IMR-90 (cell line): ENCODE data around the gene TRIM71. TPM values are rescaled to one million over a fixed set of nuclear protein-coding genes. Genes with fewer than 3 reads are reported as not detected.

ENCODE experiments used
- ATAC-seq: fragments of 200-7000 bp; cut with Tn5 transposase; 2 replicates; pipeline ENCODE4 v1.9.1; 2020; ENCODE audit warnings: low read depth, mild to moderate bottlenecking, moderate library complexity
- BruUV-seq: library from RNA; stranded (reverse); fragments of 400-500 nt; replicated peaks from 2 replicates; lab custom pipeline; 2021; lab: Mats Ljungman, UMichigan
- CTCF ChIA-PET: fragments of 300-600 bp; formaldehyde crosslinking; extraction: SDS; loops from one replicate; lab custom pipeline; 2021; ENCODE audit warnings: antibody characterized with exemption; lab: Yijun Ruan, JAX
- POLR2A ChIA-PET: fragments of 300-600 bp; sonication (Branson Sonifier 250); formaldehyde crosslinking; loops from one replicate; lab custom pipeline; 2022; ENCODE audit warnings: antibody characterized with exemption; ENCODE audit not compliant: unreplicated experiment; lab: Charles Lee
- DNase-seq: peaks from one replicate; pipeline ENCODE4 v3.0.0; 2013
- H2AFZ ChIP-seq: replicated peaks from 2 replicates; pipeline ENCODE3; 2013; ENCODE audit warnings: low read length, mild to moderate bottlenecking; ENCODE audit not compliant: poor library complexity
- H2AK5ac ChIP-seq: 2 replicates; pipeline ENCODE4 v1.6.1; 2013; ENCODE audit warnings: low read depth, low read length, inconsistent platforms
- H2AK9ac ChIP-seq: replicated peaks from 2 replicates; pipeline ENCODE3; 2013; ENCODE audit warnings: mild to moderate bottlenecking, low read depth, low read length, moderate library complexity; ENCODE audit not compliant: poor library complexity
- H2BK120ac ChIP-seq: 2 replicates; pipeline ENCODE4 v1.6.1; 2013; ENCODE audit warnings: low read depth, low read length, inconsistent platforms
- H2BK15ac ChIP-seq: 3 replicates; pipeline ENCODE4 v1.6.1; 2013; ENCODE audit warnings: low read depth, low read length, inconsistent platforms
- H2BK20ac ChIP-seq: 2 replicates; pipeline ENCODE4 v1.6.1; 2013; ENCODE audit warnings: low read depth, mild to moderate bottlenecking, inconsistent platforms, low read length, moderate library complexity
- H2BK5ac ChIP-seq: 2 replicates; pipeline ENCODE4 v1.6.1; 2013; ENCODE audit warnings: mild to moderate bottlenecking, low read depth, low read length, inconsistent platforms; ENCODE audit not compliant: poor library complexity, severe bottlenecking
- H3K14ac ChIP-seq: replicated peaks from 2 replicates; pipeline ENCODE4 v1.6.1; 2013; ENCODE audit warnings: low read depth, low read length, inconsistent platforms
- H3K18ac ChIP-seq: 2 replicates; pipeline ENCODE4 v1.6.1; 2013; ENCODE audit warnings: low read depth, low read length, control low read depth
- H3K23ac ChIP-seq: 2 replicates; pipeline ENCODE4 v1.6.1; 2013; ENCODE audit warnings: low read depth, low read length, inconsistent platforms
- H3K27ac ChIP-seq: 2 replicates; pipeline ENCODE4 v1.5.1; 2013; ENCODE audit warnings: mild to moderate bottlenecking, control low read depth, low read length; ENCODE audit not compliant: insufficient read depth
- H3K27me3 ChIP-seq: 2 replicates; pipeline ENCODE4 v1.6.1; 2013; ENCODE audit warnings: low read length; ENCODE audit not compliant: control insufficient read depth, insufficient read depth
- H3K36me3 ChIP-seq: 2 replicates; pipeline ENCODE4 v1.6.1; 2013; ENCODE audit warnings: low read length, mixed read lengths; ENCODE audit not compliant: control insufficient read depth, insufficient read depth
- H3K4ac ChIP-seq: 2 replicates; pipeline ENCODE4 v1.6.1; 2013; ENCODE audit warnings: low read depth, low read length, inconsistent platforms
- H3K4me1 ChIP-seq: 2 replicates; pipeline ENCODE4 v1.6.1; 2013; ENCODE audit warnings: low read length, mixed read lengths; ENCODE audit not compliant: control insufficient read depth, insufficient read depth
- H3K4me2 ChIP-seq: 2 replicates; pipeline ENCODE4 v1.6.1; 2013; ENCODE audit warnings: low read depth, mild to moderate bottlenecking, control low read depth, low read length, moderate library complexity
- H3K4me3 ChIP-seq: 2 replicates; pipeline ENCODE4 v1.5.1; 2013; ENCODE audit warnings: low read depth, mild to moderate bottlenecking, control low read depth, low read length, moderate library complexity; ENCODE audit not compliant: insufficient read depth
- H3K56ac ChIP-seq: 2 replicates; pipeline ENCODE4 v1.6.1; 2013; ENCODE audit warnings: low read length, inconsistent platforms; ENCODE audit not compliant: insufficient read depth; ENCODE audit errors: extremely low read depth
- H3K79me1 ChIP-seq, 2 experiments: 2 replicates each; pipeline ENCODE4 v1.6.1; 2013; ENCODE audit warnings: low read length in 2 of 2, inconsistent platforms in 1 of 2, low read depth in 1 of 2
- H3K9ac ChIP-seq: 2 replicates; pipeline ENCODE4 v1.6.1; 2013; ENCODE audit warnings: low read depth, low read length, control low read depth
- H3K9me1 ChIP-seq: 2 replicates; pipeline ENCODE4 v1.6.1; 2013; ENCODE audit warnings: low read length, inconsistent platforms; ENCODE audit not compliant: insufficient read depth
- H3K9me3 ChIP-seq: 2 replicates; pipeline ENCODE4 v1.6.1; 2013; ENCODE audit warnings: low read length; ENCODE audit not compliant: control insufficient read depth, insufficient read depth
- H4K20me1 ChIP-seq: 2 replicates; pipeline ENCODE4 v1.6.1; 2013; ENCODE audit warnings: low read length, inconsistent platforms; ENCODE audit not compliant: insufficient read depth
- H4K5ac ChIP-seq: 2 replicates; pipeline ENCODE4 v1.6.1; 2013; ENCODE audit warnings: mild to moderate bottlenecking, low read depth, low read length, control low read depth
- H4K8ac ChIP-seq, 2 experiments: 2 replicates each; pipeline ENCODE4 v1.6.1; 2013; ENCODE audit warnings: low read depth in 2 of 2, low read length in 2 of 2, control low read depth in 1 of 2, inconsistent platforms in 1 of 2
- H4K91ac ChIP-seq: 2 replicates; pipeline ENCODE4 v1.6.1; 2013; ENCODE audit warnings: low read depth, low read length, inconsistent platforms; ENCODE audit not compliant: insufficient read depth
- POLR2A ChIP-seq: IDR thresholded peaks from 2 replicates; pipeline ENCODE4 v1.6.1; 2012; ENCODE audit warnings: mild to moderate bottlenecking, low read depth, low read length
- RAD21 ChIP-seq: IDR thresholded peaks from 2 replicates; pipeline ENCODE4 v1.6.1; 2012; ENCODE audit warnings: low read length, improper control_type of control experiment
- whole genome bisulfite sequencing, 2 experiments: methylation state at CpG; one replicate each; pipeline versions ENCODE4 v1.1.5 to v1.1.7; 2013; ENCODE audit warnings: missing lambda C conversion rate in 2 of 2; ENCODE audit not compliant: insufficient read length in 1 of 2; ENCODE audit errors: extremely low coverage in 2 of 2; 5-methylcytosine and 5-hydroxymethylcytosine counted together
- dilution Hi-C: fragments of 300-500 bp; cut with HindIII; formaldehyde crosslinking; loops from one replicate; pipeline ENCODE4 v1.14.3; 2018; ENCODE audit warnings: low sequenced_read_pairs; ENCODE audit not compliant: unreplicated experiment
- in situ Hi-C: fragments of 300-500 bp; cut with MboI; formaldehyde crosslinking; loops from 3 replicates; pipeline ENCODE4 v1.14.3; 2019; ENCODE audit warnings: low sequenced_read_pairs, inconsistent platforms, mixed read lengths
- intact Hi-C: fragments of 100-400 bp; cut with micrococcal nuclease; formaldehyde crosslinking; loops from 2 replicates; pipeline ENCODE4 v1.10.0; 2022
- polyA plus RNA-seq, 3 experiments: library from polyadenylated mRNA; depleted of rRNA; stranded (reverse); fragments of >200 nt; gene quantifications; 2 replicates each; pipeline ENCODE4 v1.2.3, GENCODE V29; 2012; ENCODE audit warnings: low replicate concordance in 1 of 3
- total RNA-seq: library from RNA; depleted of rRNA; stranded (reverse); fragments of >200 nt; gene quantifications from 2 replicates; pipeline ENCODE4 v1.2.3, GENCODE V29; 2012

TRIM71 gene
- total and polyA plus RNA-seq, 2 of the 4 experiments (the other 2 are of a cell fraction), result not detected

- Histone ChIP-seq H3K18ac (no peak overlapping the region), H2AK5ac (no peak overlapping the region), H3K56ac (no peak overlapping the region), H2BK15ac (no peak overlapping the region), H3K9me3 (no peaks in the 10 kb centered on the region), H3K4me1 (no peaks in the 10 kb centered on the region), H3K27me3 (peaks cover 22% of the 10 kb centered on the region), H2BK20ac (no peak overlapping the region), H3K14ac (no peak overlapping the region), H3K27ac (no peak overlapping the region), H4K20me1 (no peaks in the 10 kb centered on the region), H3K79me1 (no peaks in the 10 kb centered on the region), H3K9ac (no peak overlapping the region), H2AFZ (no peak overlapping the region), H4K5ac (no peak overlapping the region), H4K91ac (no peak overlapping the region), H3K9me1 (no peaks in the 10 kb centered on the region), H3K23ac (no peak overlapping the region), H3K36me3 (no peaks in the 10 kb centered on the region), H4K8ac (no peak overlapping the region), H3K4ac (no peak overlapping the region), H3K4me3 (no peak overlapping the region), H2AK9ac (no peak overlapping the region), H2BK120ac (no peak overlapping the region), H2BK5ac (no peak overlapping the region), H3K4me2 (no peak overlapping the region)
- intact Hi-C loops, result no loop called here
- CTCF ChIA-PET, result no interaction called here
- in situ Hi-C loops, result no loop called here
- TF ChIP-seq RAD21 (no peak), POLR2A (no peak)
- POLR2A ChIA-PET, result no interaction called here
- WGBS, 2 experiments, result no CpG with 5 or more reads among the region's 17 CpGs
- dilution Hi-C loops, result no loop called here
- ATAC-seq (no peak), DNase-seq (no peak)
- BruUV-seq, result no TSS peak
These were observed 25.9 kb downstream of the TRIM71 start for GRCh38 chr3:32843510-32844321.
